HEK293 (cell line): Measurements from ENCODE around the gene MXD4.

Source experiments
- ELK4 ChIP-seq: IDR thresholded peaks from 2 replicates; pipeline ENCODE4 v1.6.1; 2011; ENCODE audit warnings: mild to moderate bottlenecking, low read depth, low read length, borderline replicate concordance
- TCF7L2 ChIP-seq: IDR thresholded peaks from 2 replicates; pipeline ENCODE4 v1.6.1; 2011; ENCODE audit warnings: low read depth, mild to moderate bottlenecking, inconsistent platforms, low read length, moderate library complexity, borderline replicate concordance
- ZNF416 ChIP-seq: fragments of 450-650 bp; formaldehyde crosslinking; IDR thresholded peaks from 2 replicates; pipeline ENCODE4 v1.5.1; 2016; ENCODE audit warnings: missing biosample characterization, missing genetic modification characterization
- TF ChIP-seq, protein P1 (sequence below): fragments of 450-650 bp; formaldehyde crosslinking; IDR thresholded peaks from 2 replicates; pipeline ENCODE4 v1.5.1; 2016; ENCODE audit warnings: missing biosample characterization, missing genetic modification characterization

DNA sequence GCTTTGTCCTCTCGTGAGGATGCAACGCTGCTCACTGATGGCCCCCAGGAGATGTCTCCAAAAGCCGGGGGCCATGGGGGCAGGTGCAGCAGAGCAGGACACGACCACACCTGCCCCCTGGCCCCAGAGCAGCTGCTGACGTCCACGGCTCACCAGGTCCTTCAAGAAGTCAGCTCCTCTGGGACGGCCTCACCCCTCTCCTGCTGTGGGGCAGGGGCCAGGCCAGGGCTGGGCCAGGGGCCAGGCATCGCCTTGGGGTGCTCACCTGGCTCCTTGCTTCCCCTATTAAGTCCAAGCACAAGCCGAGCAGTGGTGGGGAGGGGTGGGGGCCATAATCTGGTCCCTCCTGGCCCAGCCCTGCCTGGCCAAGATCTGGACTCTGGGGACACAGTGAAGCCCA lies 28.6 kb upstream of the MXD4 start:
- TF ChIP-seq, protein P1, sequence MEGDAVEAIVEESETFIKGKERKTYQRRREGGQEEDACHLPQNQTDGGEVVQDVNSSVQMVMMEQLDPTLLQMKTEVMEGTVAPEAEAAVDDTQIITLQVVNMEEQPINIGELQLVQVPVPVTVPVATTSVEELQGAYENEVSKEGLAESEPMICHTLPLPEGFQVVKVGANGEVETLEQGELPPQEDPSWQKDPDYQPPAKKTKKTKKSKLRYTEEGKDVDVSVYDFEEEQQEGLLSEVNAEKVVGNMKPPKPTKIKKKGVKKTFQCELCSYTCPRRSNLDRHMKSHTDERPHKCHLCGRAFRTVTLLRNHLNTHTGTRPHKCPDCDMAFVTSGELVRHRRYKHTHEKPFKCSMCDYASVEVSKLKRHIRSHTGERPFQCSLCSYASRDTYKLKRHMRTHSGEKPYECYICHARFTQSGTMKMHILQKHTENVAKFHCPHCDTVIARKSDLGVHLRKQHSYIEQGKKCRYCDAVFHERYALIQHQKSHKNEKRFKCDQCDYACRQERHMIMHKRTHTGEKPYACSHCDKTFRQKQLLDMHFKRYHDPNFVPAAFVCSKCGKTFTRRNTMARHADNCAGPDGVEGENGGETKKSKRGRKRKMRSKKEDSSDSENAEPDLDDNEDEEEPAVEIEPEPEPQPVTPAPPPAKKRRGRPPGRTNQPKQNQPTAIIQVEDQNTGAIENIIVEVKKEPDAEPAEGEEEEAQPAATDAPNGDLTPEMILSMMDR (tag by site-specific recombination) = no peak
- TF ChIP-seq ELK4 (no peak), ZNF416 (tag by site-specific recombination) (no peak), TCF7L2 (no peak)
